Spleen (tissue), 7 donors: ENCODE measurements around the gene TMEM18.

ENCODE experiments used
- POLR2A ChIP-seq, 3 donors: fragments of 450-650 bp; IDR thresholded peaks; one replicate each; pipeline ENCODE4 v1.5.1; 2017; ENCODE audit warnings: antibody characterized with exemption in 3 of 3, mild to moderate bottlenecking in 1 of 3
- POLR2AphosphoS5 ChIP-seq, 3 donors: sonication (generic); formaldehyde crosslinking; IDR thresholded peaks; one replicate each; pipeline ENCODE4 v1.5.1; 2017; ENCODE audit warnings: antibody characterized with exemption in 3 of 3
- TF ChIP-seq, protein P1 (sequence below), 11 experiments: fragments of 200-600 bp in 7 of 11; fragments of 450-650 bp in 4 of 11; sonication (generic) in 4 of 11; IDR thresholded peaks in 8 of 11; conservative IDR thresholded peaks in 3 of 11; 1 replicate in 7 of 11; 2 replicates in 4 of 11; pipeline versions ENCODE4 v1.4.0 to v1.8.0; 2016 to 2021; ENCODE audit warnings: antibody characterized with exemption in 11 of 11, inconsistent platforms in 4 of 11, mild to moderate bottlenecking in 1 of 11
- donor health status: DM: no; HTN: no; CAD: no; lungs with moderate emphysema.
- donor health status: DM: no; HTN: no; CAD: no.
- donor health status: DM: no; HTN: no; CAD: no.

- TF ChIP-seq, protein P1, sequence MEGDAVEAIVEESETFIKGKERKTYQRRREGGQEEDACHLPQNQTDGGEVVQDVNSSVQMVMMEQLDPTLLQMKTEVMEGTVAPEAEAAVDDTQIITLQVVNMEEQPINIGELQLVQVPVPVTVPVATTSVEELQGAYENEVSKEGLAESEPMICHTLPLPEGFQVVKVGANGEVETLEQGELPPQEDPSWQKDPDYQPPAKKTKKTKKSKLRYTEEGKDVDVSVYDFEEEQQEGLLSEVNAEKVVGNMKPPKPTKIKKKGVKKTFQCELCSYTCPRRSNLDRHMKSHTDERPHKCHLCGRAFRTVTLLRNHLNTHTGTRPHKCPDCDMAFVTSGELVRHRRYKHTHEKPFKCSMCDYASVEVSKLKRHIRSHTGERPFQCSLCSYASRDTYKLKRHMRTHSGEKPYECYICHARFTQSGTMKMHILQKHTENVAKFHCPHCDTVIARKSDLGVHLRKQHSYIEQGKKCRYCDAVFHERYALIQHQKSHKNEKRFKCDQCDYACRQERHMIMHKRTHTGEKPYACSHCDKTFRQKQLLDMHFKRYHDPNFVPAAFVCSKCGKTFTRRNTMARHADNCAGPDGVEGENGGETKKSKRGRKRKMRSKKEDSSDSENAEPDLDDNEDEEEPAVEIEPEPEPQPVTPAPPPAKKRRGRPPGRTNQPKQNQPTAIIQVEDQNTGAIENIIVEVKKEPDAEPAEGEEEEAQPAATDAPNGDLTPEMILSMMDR (IDR thresholded peaks at IDR 0.05 in 8 of 11, conservative IDR thresholded peaks at IDR 0.05 in 3 of 11) = no peak
- TF ChIP-seq POLR2AphosphoS5 (IDR thresholded peaks at IDR 0.05) = no peak
- TF ChIP-seq POLR2A (IDR thresholded peaks at IDR 0.05) = no peak
Measured at GRCh38 chr2:666441-666840, 10.8 kb downstream of the TMEM18 start.
